Endothelial cell (in vitro differentiated cells): ENCODE measurements around the gene ABCA1. TPM values are rescaled to one million over a fixed set of nuclear protein-coding genes. Genes with fewer than 3 reads are reported as not detected.
A peak's percentile ranks its signal among the peaks of the same experiment; 100 is the strongest.

Source experiments
- DNase-seq: peaks from one replicate; pipeline ENCODE4 v3.0.0; 2021; ENCODE audit warnings: low spot score
- H3K27ac Mint-ChIP-seq: one replicate; pipeline ENCODE4 v1.8.0; 2021; ENCODE audit warnings: mixed read lengths, inconsistent platforms; ENCODE audit not compliant: unreplicated experiment
- H3K27me3 Mint-ChIP-seq: one replicate; pipeline ENCODE4 v1.8.0; 2021; ENCODE audit warnings: mild to moderate bottlenecking, moderate library complexity, mixed read lengths, inconsistent platforms; ENCODE audit not compliant: unreplicated experiment
- H3K36me3 Mint-ChIP-seq: one replicate; pipeline ENCODE4 v1.8.0; 2021; ENCODE audit warnings: mild to moderate bottlenecking, low read depth, mixed read lengths, inconsistent platforms; ENCODE audit not compliant: unreplicated experiment
- H3K4me1 Mint-ChIP-seq: one replicate; pipeline ENCODE4 v1.8.0; 2021; ENCODE audit warnings: mild to moderate bottlenecking, mixed read lengths, inconsistent platforms; ENCODE audit not compliant: unreplicated experiment
- H3K4me3 Mint-ChIP-seq: one replicate; pipeline ENCODE4 v1.8.0; 2021; ENCODE audit warnings: mild to moderate bottlenecking, mixed read lengths, inconsistent platforms; ENCODE audit not compliant: unreplicated experiment
- H3K9me3 Mint-ChIP-seq: one replicate; pipeline ENCODE4 v1.8.0; 2021; ENCODE audit warnings: mixed read lengths, inconsistent platforms; ENCODE audit not compliant: unreplicated experiment
- total RNA-seq: library from RNA; stranded (reverse); fragmentation: NEBNext Ultra II Directional; extraction: Animal tissue kit (Norgen Biotek cat#: 25700); gene quantifications from one replicate; pipeline ENCODE4 v1.2.1, GENCODE V29; 2021; ENCODE audit not compliant: unreplicated experiment
- TF ChIP-seq, protein P1 (sequence below): fragments of 200-600 bp; sonication (generic); IDR thresholded peaks from one replicate; pipeline ENCODE4 v1.5.0; 2021; ENCODE audit warnings: antibody characterized with exemption; ENCODE audit not compliant: unreplicated experiment

ABCA1 gene
- total RNA-seq, 1 donor from 2014 or later: 171 TPM

- TF ChIP-seq, protein P1, sequence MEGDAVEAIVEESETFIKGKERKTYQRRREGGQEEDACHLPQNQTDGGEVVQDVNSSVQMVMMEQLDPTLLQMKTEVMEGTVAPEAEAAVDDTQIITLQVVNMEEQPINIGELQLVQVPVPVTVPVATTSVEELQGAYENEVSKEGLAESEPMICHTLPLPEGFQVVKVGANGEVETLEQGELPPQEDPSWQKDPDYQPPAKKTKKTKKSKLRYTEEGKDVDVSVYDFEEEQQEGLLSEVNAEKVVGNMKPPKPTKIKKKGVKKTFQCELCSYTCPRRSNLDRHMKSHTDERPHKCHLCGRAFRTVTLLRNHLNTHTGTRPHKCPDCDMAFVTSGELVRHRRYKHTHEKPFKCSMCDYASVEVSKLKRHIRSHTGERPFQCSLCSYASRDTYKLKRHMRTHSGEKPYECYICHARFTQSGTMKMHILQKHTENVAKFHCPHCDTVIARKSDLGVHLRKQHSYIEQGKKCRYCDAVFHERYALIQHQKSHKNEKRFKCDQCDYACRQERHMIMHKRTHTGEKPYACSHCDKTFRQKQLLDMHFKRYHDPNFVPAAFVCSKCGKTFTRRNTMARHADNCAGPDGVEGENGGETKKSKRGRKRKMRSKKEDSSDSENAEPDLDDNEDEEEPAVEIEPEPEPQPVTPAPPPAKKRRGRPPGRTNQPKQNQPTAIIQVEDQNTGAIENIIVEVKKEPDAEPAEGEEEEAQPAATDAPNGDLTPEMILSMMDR: no peak
- Mint-ChIP-seq H3K4me1 (no peaks in the 10 kb centered on the region), H3K27me3 (peaks cover 11% of the 10 kb centered on the region), H3K4me3 (peak overlapping the region; percentile 65), H3K36me3 (peaks cover 87% of the 10 kb centered on the region), H3K27ac (no peak overlapping the region), H3K9me3 (no peaks in the 10 kb centered on the region)
- no peak for DNase-seq
Observed at GRCh38 chr9:104815851-104816565, 111.9 kb downstream of the ABCA1 start.

- H3K9me3 Mint-ChIP-seq: no peaks in the 10 kb centered on the region
- peak overlapping the region; percentile 30 for H3K27ac Mint-ChIP-seq
- H3K36me3 Mint-ChIP-seq: peaks cover 80% of the 10 kb centered on the region
- H3K27me3 Mint-ChIP-seq: peaks cover 6% of the 10 kb centered on the region
- TF ChIP-seq, protein P1: no peak
- H3K4me1 Mint-ChIP-seq: no peaks in the 10 kb centered on the region
- DNase-seq: no peak
- no peak overlapping the region for H3K4me3 Mint-ChIP-seq
Observed at GRCh38 chr9:104810421-104811339, 117.3 kb downstream of the ABCA1 start.

DNA sequence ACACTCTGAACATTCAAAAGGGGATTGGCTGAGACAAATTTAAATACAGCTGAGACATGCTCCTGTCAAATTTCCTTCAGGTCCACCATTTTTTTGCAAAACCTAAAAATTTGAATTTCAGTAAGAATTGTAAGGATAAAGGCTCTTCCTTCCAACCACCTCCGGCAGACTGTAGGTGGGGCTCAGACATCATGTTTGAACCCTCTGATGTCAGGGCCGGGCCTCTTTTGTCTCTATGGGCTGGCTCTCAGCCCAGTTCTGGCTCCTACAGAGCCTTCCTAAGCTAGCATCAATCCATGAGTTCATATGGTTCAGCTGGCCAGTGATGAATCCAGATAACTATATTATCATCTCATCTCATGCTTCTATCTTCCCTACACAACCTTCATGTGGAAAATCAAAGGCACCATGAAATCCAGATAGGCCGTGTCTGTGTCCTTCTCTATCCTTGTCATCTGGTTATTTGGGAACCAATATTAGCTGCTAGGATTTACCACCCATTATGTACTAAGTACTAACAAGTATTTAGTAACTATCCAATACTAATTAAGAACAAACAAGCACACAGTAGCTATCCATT is 119.8 kb downstream of the ABCA1 start:
- H3K27me3 Mint-ChIP-seq: peaks cover 4% of the 10 kb centered on the region
- TF ChIP-seq, protein P1: no peak
- no peak overlapping the region for H3K27ac Mint-ChIP-seq
- H3K9me3 Mint-ChIP-seq: no peaks in the 10 kb centered on the region
- DNase-seq: no peak
- peaks cover 71% of the 10 kb centered on the region for H3K36me3 Mint-ChIP-seq
- H3K4me1 Mint-ChIP-seq: no peaks in the 10 kb centered on the region
- H3K4me3 Mint-ChIP-seq: no peak overlapping the region

DNA sequence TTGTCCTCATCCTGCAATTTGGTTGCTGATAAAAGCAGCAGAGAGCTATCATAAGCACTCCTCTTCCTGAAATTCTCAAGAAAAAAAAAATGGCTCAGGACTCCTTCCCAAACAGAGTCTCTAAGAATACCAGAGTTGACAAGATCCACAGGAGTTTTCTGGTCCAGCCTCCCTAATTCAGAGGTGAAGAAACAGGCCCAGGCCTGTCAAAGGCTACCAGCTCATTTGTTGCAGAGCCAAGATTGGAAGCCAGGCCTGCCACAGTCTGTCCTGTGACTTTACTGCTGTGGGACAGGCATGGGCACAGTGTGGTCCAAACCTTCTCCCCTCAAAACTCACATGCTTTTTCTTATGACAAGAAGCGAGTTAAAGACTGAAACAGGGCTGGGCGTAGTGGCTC is 122.5 kb downstream of the ABCA1 start:
- no peaks in the 10 kb centered on the region for H3K9me3 Mint-ChIP-seq
- H3K27ac Mint-ChIP-seq: no peak overlapping the region
- TF ChIP-seq, protein P1: no peak
- peak overlapping the region; percentile 31 for H3K4me3 Mint-ChIP-seq
- H3K27me3 Mint-ChIP-seq: peaks cover 4% of the 10 kb centered on the region
- DNase-seq: no peak
- H3K36me3 Mint-ChIP-seq: peaks cover 67% of the 10 kb centered on the region
- no peaks in the 10 kb centered on the region for H3K4me1 Mint-ChIP-seq
